NCI-H526 (cell line): ENCODE data around the gene ARHGAP8.

ENCODE experiments used
- DNase-seq, 2 experiments: peaks; one replicate each; lab custom pipeline; 2025; lab: John Stamatoyannopoulos, UW

The ARHGAP8 gene

GRCh38 chr22:44802071-44802700 is 49.8 kb downstream of the ARHGAP8 start:
- no peak for DNase-seq

- DNase-seq: no peak
These were observed 50.6 kb downstream of the ARHGAP8 start for GRCh38 chr22:44802956-44803355.

- no peak for DNase-seq
These were observed 52.0 kb downstream of the ARHGAP8 start for GRCh38 chr22:44804327-44804726.

DNA sequence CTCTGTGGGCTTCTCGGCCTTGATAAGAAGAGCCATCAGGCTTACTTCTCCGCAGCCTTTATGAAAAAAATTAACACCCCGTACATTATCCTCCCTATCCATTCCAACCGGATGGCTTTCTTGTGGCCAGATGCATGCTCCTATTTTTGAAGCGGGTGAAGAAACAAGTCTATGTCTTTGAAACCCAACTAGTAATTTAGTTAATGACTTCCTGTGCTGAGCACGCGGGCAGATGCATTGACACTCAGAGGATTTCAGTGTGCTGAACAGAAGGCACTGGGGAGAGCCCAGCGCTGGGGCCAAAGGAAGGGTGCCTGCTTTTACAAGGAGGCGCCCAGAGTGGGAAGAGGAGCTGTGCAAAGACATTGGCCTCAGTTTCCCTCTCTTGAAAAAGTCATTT is 53.3 kb downstream of the ARHGAP8 start:
- no peak for DNase-seq

DNA sequence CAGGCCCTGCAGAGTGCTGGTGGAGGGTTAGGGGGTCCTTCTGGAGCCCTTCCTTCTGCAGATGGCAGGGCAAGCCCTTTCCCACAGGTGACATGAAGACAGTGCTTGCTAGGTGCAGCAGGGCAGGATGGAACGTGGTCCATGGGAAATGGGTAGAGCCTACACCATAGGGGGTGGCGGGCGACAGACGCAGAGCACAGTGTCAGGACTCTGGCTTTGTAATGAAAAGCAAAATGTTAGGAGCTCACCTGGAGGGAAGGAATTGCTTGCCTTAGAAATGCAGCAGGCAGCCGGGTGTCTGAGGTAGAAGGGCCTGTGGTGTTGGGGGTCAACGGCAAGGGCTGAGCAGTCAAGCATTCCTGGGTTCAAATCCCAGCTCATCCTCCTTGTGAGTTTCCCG is 54.9 kb downstream of the ARHGAP8 start:
- no peak for DNase-seq

DNA sequence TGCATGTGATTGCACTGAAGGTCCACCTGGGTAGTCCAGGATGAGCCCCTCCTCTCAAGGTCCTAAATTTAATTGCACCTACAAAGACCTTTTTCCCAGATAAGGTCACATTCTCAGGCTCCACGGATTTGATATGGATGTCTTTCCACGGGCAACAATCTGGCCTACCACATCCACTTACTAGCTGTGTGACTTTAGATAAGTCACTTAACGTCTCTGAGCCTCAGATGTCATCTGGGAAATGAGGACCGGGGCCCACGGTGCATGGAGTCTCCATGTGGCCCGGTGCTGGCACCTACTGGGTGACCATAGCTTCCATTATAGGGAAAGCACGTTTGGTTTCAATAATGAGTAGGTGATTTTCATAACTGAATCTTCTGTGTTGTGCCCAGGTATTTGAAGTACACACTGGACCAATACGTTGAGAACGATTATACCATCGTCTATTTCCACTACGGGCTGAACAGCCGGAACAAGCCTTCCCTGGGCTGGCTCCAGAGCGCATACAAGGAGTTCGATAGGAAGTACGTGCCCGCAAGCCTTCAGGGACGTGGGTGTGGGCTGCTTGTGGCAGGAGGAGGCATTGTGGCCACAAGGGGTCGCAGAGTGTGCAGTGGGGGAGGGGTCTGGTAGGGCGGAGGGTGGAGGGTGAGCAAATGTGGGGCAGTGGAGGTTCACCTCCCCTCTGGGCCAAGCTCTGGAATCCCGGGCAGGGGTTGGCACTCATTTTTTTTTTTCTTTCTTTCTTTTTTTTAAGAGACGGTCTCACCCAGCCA is 55.7 kb downstream of the ARHGAP8 start:
- peak; percentile 57 to 74 for DNase-seq

DNA sequence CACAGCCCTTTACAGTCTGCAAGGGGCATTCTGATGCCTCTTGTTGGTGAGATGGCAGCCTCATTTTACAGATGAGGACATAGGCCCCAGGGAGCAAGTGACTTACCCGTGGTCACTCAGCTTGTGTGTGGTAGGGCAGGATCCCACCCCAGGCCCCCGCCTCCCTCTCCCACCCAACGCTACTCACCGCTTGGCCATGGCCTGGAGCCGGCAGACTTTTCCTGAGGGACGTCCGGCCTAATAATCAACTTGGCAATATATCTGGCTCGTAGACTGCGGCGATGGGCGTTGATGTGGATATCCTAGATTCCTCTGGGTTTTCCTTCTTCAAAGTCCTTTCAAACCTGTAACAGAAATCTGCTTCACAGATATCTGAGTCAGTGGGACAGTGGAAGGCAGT is 57.1 kb downstream of the ARHGAP8 start:
- DNase-seq: no peak

GRCh38 chr22:44811141-44811540 is 58.8 kb downstream of the ARHGAP8 start:
- DNase-seq: no peak

- no peak for DNase-seq
These were observed 61.0 kb downstream of the ARHGAP8 start for GRCh38 chr22:44813416-44813815.

DNA sequence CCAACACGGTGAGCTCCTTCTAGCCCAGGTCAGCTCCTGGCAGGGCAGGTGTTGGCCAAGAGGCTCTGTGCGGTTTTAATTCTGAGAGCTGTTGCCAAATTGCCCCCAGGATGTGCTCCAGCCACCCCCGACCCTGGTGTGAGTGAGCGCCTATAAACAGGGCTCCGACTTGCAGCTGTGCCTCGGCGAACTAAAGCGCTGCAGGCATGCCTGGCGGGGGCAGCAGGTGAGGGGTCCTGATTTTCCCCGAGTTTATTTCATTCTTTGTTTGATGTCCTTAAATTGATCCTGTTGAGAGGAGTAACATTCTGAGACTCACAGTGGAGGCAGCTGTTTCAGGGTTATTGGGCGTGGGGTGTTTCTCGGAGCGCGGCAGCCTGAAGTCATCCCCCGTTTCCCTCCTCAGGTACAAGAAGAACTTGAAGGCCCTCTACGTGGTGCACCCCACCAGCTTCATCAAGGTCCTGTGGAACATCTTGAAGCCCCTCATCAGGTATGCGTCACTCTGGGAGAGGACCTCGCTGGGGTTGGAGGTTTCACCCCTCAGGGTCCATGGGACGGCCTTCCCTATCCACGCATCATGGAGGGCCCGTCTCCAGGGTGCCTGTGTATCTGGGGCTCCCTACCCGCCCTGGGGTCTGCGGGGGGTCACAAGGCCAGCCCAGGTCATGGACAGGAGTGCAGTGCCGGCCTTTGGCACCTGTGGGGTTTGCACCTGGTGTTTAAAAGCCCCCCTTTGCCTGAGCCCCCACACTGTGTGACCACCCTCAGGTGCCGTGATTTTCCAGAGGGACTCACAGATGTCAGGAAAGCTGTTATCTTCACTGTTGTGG is 62.1 kb downstream of the ARHGAP8 start:
- DNase-seq: no peak

DNA sequence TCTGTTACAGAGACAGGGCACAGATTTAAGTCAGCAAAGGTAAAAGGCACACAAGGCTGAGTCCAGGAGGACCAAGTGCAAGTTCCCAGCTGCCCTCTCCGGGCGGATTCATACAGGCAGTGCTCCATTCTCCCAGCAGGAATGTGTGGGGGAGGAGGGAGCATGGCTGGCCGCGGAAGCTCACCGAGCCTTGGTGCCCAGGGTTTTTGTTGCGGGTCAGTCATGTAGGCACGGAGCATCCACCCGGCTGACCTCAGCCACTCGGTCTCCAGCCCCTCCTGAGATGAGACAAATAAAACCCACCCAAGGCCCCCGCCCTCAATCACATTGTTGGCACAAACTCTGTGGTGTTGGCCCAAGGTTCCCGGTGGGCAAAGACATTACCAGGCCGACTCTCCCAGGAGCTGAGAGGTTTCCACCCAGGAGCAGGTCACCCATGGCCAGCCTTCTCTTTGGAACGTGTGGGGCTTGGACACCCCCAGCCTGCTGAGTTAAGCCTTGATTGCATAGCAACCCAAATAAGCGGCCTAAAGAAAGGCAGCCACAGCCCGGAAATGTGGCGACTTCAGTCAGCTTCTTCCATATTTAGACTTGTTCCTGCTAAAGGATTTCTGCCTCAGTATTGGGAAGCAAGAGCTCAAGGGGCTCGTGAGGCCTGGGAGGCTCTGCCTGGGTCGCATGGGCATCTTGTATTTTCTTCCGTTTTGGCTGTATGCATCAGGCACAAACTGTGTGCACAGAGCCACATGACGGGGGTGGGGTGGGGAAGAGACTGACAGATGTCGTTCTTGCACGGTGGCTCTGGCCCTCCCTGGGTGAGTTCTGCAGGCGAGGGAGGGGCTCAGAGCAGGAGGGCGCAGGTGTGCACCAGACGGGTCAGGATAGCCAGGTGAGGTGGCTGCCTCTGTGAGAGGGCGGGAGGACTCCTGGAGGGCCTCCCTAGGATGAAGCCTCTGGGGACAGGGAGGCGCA is 63.0 kb downstream of the ARHGAP8 start:
- DNase-seq: no peak

GRCh38 chr22:44816141-44816540 is 63.8 kb downstream of the ARHGAP8 start:
- no peak for DNase-seq

- DNase-seq: no peak
These were observed 66.4 kb downstream of the ARHGAP8 start for GRCh38 chr22:44818727-44819126.

GRCh38 chr22:44819966-44820631 is 67.7 kb downstream of the ARHGAP8 start:
- DNase-seq: no peak

DNA sequence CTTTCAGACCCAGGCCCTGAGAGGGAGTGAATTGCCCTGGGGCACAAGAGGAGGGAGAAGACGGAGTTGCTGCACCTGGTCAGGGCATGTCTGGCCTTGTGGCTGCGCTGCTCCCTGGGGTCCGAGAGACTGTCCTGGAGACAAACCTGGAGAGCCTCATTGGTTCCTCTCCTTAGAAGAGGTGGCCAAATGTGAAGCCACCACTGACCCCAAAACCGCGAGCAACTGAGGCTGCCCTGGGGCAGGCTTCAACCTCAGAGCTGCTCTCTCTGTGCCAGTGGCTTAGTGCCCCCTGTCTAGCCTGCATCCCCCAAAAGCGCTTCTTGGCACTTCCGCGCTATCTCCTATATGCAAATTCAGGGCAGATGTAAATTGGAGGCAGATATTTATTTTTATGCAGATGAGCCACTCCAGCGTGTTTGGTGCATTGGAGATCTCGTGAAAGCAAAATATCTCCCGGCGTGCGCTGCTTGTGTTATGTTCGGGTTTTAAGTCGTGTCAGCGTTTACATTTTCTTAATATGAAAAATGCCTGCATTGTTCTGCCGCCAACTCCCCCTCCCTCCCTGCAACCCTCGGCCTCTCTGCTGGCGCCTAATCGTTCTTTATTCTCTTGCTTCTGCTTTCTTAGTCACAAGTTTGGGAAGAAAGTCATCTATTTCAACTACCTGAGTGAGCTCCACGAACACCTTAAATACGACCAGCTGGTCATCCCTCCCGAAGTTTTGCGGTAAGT is 69.5 kb downstream of the ARHGAP8 start:
- peak; percentile 39 to 66 for DNase-seq

GRCh38 chr22:44822534-44822933 is 70.2 kb downstream of the ARHGAP8 start:
- no peak for DNase-seq

DNA sequence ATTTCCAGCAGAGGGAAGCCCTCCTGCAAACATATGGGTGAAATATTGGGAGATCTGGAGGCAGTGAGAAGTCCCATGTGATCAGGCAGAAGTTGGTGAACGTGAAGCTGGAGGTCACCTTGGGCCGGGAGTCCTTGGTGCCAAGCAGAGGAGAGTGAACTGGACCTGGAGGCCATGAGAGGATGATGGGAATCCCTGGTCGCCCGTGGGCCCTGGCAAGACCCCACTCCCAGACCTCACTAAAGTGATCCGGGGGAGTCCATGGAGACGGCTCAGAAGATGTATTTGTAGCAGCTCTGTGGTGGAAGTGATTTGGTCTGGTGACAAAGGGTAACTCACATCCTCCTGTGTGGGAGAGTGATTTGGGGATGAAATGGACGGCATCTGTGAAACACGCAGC is 71.0 kb downstream of the ARHGAP8 start:
- no peak for DNase-seq

DNA sequence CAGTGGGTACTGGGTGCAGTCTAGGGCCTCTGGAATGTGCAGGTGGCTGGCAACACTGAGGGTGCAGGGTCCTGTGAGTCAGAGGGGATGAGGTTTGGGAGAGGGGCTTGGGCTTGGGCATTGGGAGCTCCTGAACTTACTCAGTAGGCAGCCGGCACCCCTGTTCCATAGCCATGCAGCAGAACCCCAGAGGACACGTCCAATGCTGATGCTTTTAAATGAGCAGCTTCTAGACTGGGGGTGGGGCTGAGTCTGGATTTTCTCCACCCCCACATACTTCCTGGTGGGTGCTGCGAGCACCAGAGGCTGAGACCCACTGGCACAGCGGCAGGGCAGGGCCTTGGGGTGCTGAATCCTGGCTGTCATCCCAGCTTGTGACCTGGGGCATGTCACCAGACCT is 71.4 kb downstream of the ARHGAP8 start:
- no peak for DNase-seq

DNA sequence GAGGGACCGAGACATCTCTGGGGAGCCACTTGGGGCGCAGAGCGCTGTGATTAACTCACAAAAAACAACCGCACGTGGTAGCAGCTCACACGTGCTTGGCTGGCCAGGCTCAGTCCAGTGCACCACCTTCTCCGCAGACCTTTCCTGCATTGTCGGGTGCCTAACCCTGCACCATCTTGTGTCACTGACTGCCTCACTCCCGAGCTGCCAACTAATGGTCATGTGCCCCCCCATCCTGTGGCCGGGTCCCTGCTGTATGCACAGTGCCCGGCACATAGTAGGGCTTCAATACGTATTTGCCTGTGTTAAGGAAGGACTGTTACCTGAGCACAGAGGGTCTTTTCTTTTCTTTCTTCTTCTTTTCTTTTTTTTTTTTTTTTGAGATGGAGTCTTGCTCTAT is 71.9 kb downstream of the ARHGAP8 start:
- DNase-seq: no peak
